ENCODE data around the gene PHYH. TPM values are rescaled to one million over a fixed set of nuclear protein-coding genes. Genes with fewer than 3 reads are reported as not detected.
"Not testable (repeated sequence)": the region's sequence is repeated elsewhere in the genome, so short reads cannot be mapped to it uniquely, and the experiment has no call there.

PHYH gene
- polyA plus RNA-seq (2013, experiment 1 of 2; ENCODE audit: insufficient read length): 13.2 TPM
- polyA plus RNA-seq (2013, experiment 2 of 2; ENCODE audit: insufficient read length): 18.6 TPM

GRCh38 chr10:13299437-13300287 is at the start of gene PHYH:
TSS of gene PHYH (minus strand) at chr10:13300064. CDS start at chr10:13300042, 22 bp downstream.
- peak; percentile 84 for DNase-seq

- peak; percentile 83 for DNase-seq
These were observed 48.6 kb upstream of the PHYH start, which contains the start of gene SEPHS1 for GRCh38 chr10:13348216-13349017. TSS of gene SEPHS1 (minus strand) at chr10:13348293. CDS start at chr10:13344950, 3,343 bp downstream.

- peak; percentile 81 for DNase-seq
These were observed 47.8 kb upstream of the PHYH start for GRCh38 chr10:13347500-13348156.

GRCh38 chr10:13347043-13347499 is 47.2 kb upstream of the PHYH start:
- no peak for DNase-seq

- peak; percentile 82 for DNase-seq
These were observed 46.6 kb upstream of the PHYH start for GRCh38 chr10:13346283-13347042.

- DNase-seq: no peak
These were observed 40.9 kb upstream of the PHYH start for GRCh38 chr10:13340626-13341376.

- no peak for DNase-seq
These were observed 40.2 kb upstream of the PHYH start for GRCh38 chr10:13340068-13340467.

GRCh38 chr10:13338390-13339110 is 38.7 kb upstream of the PHYH start:
- DNase-seq: peak; percentile 58

GRCh38 chr10:13337827-13338196 is 37.9 kb upstream of the PHYH start:
- no peak for DNase-seq

- no peak for DNase-seq
These were observed 37.4 kb upstream of the PHYH start for GRCh38 chr10:13337128-13337826.

- DNase-seq: no peak
These were observed 36.0 kb upstream of the PHYH start for GRCh38 chr10:13335881-13336280.

- no peak for DNase-seq
These were observed 34.7 kb upstream of the PHYH start for GRCh38 chr10:13334556-13334955.

GRCh38 chr10:13331646-13332045 is 31.8 kb upstream of the PHYH start:
- DNase-seq: peak; percentile 40

- DNase-seq: not testable (repeated sequence)
These were observed 31.1 kb upstream of the PHYH start for GRCh38 chr10:13330980-13331379.

- DNase-seq: no peak
These were observed 29.7 kb upstream of the PHYH start for GRCh38 chr10:13329565-13329964.

- no peak for DNase-seq
These were observed 28.7 kb upstream of the PHYH start for GRCh38 chr10:13328613-13329012.

- DNase-seq: no peak
These were observed 28.3 kb upstream of the PHYH start for GRCh38 chr10:13328126-13328525.

- DNase-seq: no peak
These were observed 27.7 kb upstream of the PHYH start for GRCh38 chr10:13327534-13327933.

GRCh38 chr10:13322615-13323148 is 22.8 kb upstream of the PHYH start:
- DNase-seq: no peak

All from fibroblast of skin of back (primary cell).